Endometrium (tissue), 2 donors: ENCODE measurements around the gene BOLL.
A peak's percentile ranks its signal among the peaks of the same experiment; 100 is the strongest.
"Not testable (repeated sequence)": the region's sequence is repeated elsewhere in the genome, so short reads cannot be mapped to it uniquely, and the experiment has no call there.

Source experiments
- FAIRE-seq: peaks from 2 replicates; lab custom pipeline; 2012; peaks lifted over from hg19 to GRCh38; lab: Jason Lieb, UNC
- donor health status: control.
- donor health status: control.

The BOLL gene

DNA sequence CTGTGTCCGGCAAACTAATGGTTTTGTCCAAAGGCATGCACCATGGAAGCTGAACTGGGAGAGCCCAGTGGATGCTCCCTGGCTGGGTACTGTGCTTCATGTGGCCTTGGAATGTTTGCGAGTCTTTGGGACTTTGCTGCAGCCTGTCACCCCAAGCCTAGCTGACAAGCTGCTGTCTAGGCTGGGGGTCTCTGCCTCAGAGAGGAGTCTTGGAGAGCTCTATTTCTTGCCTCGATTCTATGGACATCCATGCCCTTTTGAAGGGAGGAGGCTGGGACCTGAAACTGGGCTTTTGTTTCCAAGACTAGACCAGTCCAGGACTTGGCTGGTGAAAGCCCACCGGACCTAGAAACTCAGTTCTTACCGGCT lies 78.3 kb downstream of the BOLL start:
- no peak for FAIRE-seq

DNA sequence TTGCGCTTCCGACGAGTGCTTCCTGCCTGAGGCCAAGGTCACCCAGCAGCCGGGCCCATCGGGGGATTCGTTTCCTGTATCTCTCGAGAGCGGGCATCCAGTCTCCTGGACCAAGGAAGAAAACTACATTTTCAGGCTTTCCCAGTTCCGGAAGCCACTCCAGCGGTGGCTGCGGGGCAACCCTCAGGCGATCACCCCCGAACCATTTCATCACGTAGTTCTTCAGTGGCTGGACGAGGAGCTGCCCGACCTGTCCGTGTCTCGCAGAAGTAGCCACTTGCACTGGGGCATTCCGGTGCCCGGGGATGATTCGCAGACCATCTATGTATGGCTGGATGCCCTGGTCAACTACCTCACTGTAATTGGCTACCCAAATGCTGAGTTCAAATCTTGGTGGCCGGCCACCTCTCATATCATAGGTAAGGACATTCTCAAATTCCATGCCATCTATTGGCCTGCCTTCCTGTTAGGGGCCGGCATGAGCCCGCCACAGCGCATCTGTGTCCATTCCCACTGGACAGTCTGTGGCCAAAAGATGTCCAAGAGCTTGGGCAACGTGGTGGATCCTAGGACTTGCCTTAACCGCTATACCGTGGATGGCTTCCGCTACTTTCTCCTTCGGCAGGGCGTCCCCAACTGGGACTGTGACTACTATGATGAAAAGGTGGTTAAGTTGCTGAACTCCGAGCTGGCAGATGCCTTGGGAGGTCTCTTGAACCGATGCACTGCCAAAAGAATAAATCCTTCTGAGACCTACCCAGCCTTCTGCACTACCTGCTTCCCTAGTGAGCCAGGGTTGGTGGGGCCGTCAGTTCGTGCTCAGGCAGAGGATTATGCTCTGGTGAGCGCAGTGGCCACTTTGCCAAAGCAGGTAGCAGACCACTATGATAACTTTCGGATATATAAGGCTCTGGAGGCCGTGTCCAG lies 78.9 kb downstream of the BOLL start:
- no peak for FAIRE-seq

DNA sequence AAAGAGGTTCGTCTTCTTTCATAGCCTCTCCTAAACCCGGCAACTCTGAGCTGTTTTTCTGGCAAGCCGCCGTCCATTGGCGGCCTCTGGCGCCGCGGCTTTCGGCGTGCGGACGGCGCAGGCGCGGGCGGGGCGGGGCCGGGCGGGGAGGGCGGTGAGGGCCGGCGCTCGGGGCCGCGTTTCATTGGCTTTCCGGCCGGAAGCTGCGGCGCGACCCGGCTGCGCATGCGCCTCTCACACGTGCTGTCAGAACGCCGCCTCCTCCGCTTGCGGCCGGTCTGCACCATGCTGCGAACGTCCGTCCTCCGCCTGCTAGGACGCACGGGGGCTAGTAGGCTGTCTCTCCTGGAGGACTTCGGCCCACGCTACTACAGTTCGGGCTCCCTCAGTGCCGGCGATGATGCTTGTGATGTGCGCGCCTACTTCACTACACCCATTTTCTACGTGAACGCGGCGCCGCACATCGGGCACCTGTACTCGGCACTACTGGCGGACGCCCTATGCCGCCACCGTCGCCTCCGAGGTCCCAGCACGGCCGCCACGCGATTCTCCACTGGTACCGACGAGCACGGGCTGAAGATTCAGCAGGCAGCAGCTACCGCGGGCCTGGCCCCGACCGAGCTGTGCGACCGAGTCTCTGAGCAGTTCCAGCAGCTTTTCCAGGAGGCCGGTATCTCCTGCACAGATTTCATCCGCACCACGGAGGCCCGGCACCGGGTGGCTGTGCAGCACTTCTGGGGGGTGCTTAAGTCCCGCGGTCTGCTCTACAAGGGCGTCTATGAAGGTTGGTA lies 79.8 kb downstream of the BOLL start, which contains the start of gene MARS2:
Gene MARS2 (plus strand): TSS at position 249 of the 791 bp plus-strand sequence. CDS start 37 bp downstream, at position 286.
- no peak for FAIRE-seq

DNA sequence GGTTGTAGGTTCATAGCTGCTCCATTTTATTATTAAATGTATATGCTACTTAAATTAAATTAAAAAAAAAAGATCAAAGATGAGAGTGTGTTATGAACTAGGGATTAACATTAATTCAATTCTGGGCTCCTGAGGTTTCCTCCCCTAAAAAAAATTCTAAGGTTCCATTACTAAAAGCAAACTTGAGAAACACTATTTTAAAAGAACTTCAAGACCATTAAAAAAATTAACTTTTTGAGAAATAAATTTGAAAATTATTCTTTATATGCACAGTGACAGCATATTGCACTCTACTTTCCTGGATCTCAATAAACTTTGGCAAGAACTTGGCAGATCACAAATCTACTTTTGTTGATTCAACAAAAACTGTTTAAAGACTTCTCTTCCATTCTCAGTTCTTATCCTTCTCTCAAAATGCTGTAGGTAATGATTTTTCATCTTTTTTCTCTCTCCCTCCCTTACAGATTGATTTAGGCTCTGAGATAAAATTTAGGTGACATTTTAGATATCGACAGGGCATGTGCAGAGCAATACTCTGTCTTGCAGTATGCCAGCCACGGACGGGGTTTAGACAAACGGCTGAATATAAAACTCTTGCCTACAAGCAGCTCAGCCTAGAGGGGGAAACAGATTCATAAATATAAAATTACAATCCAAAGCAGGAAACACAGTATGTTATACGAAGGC lies 80.5 kb downstream of the BOLL start:
- no peak for FAIRE-seq

DNA sequence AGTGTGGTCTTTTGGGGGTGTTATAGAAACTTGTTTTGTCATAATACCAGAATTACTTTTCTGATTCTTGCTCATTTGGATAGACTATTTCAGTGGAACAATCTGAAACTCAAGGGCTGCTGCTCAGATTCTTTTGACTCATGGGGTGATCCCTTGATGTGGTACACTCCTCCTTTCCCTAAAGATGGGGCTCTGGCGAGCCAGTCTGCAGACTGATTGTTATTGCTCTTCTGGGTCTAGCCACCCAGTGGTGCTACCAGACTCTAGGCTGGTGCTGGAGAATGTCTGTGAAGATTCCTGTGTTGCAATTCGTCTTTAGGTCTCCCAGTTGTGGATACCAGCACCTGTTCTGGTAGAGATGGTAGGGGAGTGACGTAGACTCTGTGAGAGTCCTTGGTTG lies 84.2 kb downstream of the BOLL start:
- no peak for FAIRE-seq

DNA sequence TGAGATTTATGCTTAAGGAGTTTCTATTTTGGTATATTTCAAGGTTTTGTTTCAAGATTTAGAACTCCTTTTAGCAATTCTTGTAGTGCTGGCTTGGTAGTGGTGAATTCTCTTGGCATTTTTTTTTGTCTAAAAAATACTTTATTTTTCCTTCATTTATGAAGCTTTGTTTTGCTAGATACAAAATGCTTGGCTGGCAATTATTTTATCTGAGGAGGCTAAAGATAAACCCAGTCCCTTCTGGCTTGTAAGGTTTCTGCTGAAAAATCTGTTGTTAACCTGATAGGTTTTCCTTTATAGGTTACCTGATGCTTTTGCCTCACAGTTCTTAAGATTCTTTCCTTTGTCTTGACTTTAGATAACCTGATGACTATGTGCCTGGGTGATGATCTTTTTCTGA lies 85.4 kb downstream of the BOLL start:
- peak; percentile 37 for FAIRE-seq

DNA sequence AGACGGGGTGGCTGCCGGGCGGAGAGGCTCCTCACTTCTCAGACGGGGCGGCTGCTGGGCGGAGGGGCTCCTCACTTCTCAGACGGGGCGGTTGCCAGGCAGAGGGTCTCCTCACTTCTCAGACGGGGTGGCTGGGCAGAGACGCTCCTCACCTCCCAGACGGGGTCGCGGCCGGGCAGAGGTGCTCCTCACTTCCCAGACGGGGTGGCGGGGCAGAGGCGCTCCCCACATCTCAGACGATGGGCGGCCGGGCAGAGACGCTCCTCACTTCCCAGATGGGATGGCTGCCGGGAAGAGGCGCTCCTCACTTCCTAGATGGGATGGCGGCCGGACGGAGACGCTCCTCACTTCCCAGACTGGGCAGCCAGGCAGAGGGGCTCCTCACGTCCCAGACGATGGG lies 88.5 kb downstream of the BOLL start:
- FAIRE-seq = not testable (repeated sequence)

DNA sequence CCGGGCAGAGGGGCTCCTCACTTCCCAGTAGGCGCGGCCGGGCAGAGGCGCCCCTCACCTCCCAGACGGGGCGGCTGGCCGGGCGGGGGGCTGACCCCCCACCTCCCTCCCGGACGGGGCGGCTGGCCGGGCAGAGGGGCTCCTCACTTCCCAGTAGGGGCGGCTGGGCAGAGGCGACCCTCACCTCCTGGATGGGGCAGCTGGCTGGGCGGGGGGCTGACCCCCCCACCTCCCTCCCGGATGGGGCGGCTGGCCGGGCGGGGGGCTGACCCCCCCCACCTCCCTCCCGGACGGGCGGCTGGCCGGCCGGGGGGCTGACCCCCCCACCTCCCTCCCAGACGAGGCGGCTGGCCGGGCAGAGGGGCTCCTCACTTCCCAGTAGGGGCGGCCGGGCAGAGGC lies 89.1 kb downstream of the BOLL start:
- not testable (repeated sequence) for FAIRE-seq

DNA sequence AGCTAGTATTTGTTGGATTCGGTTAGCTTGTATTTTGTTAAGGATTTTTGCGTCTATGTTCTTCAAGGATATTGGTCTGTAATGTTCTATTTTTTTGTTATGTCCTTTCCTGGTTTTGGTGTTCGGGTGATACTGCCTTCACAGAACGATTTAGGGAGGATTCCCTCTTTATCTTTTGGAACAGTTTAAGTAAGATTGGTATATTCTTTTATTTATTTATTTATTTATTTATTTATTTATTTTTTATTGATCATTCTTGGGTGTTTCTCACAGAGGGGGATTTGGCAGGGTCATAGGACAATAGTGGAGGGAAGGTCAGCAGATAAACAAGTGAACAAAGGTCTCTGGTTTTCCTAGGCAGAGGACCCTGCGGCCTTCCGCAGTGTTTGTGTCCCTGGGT lies 89.9 kb downstream of the BOLL start:
- not testable (repeated sequence) for FAIRE-seq

DNA sequence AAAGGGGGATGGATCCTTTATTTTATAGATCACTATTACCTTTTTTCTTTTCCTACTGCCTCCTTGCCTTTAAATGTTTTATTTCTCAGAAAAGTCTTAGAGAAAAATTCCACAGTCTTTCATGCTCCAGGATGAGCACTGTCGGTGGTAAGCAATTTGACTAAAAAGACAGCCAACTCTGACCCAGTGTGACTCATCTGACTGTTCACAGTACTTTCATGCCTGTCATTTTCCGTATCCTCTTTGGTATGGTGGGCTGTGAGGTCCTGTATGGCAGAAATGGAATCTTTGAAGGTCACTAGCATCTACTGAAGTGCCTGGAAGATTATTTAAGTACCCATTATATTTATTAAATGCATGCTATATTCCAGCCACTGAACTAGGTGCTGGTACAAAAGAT lies 107.6 kb downstream of the BOLL start:
- no peak for FAIRE-seq

DNA sequence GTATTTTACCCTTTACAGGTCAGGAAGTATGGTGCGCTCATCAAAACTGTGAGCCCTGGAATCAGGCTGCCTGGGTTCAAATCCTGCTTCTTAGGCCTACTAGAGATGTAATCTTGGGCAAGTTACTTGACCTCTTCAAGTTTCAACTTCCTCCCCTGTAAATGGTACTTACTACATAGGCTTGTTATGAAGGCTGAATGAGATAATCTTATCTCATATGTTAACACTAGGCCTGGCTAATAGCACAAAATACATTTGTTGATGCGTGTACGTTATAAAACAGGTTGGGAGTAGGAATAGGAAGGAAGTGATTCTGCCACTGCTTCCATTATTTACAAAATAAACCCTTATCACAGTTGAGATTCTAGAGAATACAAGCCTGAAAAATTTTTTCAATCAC lies 108.1 kb downstream of the BOLL start:
- FAIRE-seq = no peak
